OCI-M2 (cell line): ENCODE results near the gene ZIK1.

ENCODE experiments used
- DNase-seq: peaks from one replicate; lab custom pipeline; 2025; ENCODE audit not compliant: unreplicated experiment; lab: John Stamatoyannopoulos, UW

ZIK1 gene

DNA sequence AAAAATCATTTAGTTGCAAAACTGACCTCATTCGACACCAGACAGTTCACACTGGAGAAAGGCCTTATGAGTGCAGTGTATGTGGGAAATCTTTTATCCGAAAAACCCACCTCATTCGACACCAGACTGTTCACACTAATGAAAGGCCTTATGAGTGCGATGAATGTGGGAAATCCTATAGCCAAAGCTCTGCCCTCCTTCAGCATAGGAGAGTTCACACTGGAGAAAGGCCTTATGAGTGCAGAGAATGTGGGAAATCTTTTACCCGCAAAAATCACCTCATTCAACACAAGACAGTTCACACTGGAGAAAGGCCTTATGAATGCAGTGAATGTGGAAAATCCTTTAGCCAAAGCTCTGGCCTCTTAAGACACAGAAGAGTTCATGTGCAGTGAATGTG, 23.0 kb downstream of the ZIK1 start:
- DNase-seq: no peak

GRCh38 chr19:57611113-57611512, 27.2 kb downstream of the ZIK1 start:
- DNase-seq: no peak

GRCh38 chr19:57613941-57614743, 30.2 kb downstream of the ZIK1 start, which contains the start of gene ZNF134:
Gene ZNF134, plus strand, starts transcription at chr19:57614242. Its CDS starts 5,227 bp downstream, at chr19:57619469.
- DNase-seq: peak; percentile 78

GRCh38 chr19:57615346-57615745, 31.4 kb downstream of the ZIK1 start:
- DNase-seq: no peak

DNA sequence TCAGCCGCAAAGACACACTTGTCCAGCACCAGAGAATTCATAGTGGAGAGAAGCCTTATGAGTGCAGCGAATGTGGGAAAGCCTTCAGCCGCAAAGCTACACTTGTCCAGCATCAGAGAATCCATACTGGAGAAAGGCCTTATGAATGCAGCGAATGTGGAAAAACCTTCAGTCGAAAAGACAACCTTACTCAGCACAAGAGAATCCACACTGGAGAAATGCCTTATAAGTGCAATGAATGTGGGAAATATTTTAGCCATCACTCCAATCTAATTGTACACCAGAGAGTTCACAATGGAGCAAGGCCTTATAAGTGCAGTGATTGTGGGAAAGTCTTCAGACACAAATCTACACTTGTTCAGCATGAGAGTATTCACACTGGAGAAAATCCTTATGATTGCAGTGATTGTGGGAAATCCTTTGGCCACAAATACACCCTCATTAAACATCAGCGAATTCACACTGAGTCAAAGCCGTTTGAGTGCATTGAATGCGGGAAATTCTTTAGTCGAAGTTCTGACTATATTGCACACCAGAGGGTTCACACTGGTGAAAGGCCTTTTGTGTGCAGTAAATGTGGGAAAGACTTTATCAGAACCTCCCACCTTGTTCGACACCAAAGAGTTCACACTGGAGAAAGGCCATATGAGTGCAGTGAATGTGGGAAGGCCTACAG, 36.9 kb downstream of the ZIK1 start:
- DNase-seq: no peak

GRCh38 chr19:57623091-57623490, 39.1 kb downstream of the ZIK1 start:
- no peak for DNase-seq

DNA sequence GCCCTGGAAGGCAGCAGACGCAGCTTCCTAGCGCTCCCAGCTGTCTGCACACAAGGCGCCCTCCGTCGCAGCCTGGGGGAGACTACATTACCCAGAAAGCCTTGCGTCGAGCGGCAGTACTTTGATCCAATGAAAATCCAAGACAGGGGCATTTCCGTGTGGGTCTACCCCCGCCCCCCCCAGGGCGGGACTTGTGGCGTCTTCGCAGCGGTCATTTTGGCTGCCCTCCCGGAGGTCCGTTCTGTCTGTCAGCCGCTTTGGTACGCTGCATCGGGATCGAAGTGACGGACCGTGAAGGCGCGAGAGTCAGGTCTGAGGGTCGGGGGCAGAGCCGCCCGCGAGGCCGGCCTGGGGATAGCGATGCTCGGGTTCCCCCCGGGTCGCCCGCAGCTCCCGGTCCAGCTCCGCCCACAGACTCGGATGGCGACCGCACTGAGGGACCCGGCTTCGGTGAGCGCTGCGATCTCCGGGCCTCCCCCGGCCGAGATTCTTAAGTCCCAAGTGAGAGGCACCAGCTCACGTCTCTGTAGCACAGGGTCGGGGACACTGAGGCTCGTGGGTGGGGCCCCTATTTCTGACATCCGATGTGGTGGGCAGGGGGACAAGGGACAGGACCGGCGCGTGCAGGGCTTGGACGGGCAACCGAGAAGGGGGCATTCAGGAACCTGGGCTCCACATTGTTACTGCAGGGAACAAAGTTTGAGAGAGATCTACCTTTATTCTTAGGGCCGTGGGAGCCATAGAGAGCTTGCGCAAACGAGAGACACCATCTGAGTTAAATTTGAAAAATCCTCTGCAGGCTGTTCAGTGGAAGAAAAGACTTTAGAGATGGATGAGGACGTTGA, 49.3 kb downstream of the ZIK1 start, which contains the start of gene ZNF211:
TSS of gene ZNF211 (plus strand) at position 182 of the 845 bp plus-strand sequence. CDS start at position 361, 179 bp downstream.
- peak; percentile 58 for DNase-seq

GRCh38 chr19:57633832-57634131, 49.8 kb downstream of the ZIK1 start:
- DNase-seq: no peak

DNA sequence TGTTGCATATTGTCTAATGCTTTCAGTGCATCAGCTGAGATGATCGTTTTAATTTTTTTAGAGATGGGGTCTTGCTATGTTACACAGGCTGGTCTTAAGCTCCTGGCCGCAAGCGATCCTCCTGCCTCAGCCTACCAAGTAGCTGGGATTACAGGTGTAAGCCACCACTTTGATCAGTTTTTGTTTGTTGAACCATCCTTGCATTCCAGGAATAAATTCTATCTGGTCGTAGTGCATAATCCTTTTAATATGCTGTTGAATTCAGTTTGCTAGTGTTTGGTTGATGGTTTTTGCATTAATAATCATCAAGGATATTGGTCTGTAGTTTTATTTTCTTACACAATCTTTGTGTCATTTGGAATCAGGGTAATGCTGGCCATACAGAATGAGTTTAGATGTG, 53.4 kb downstream of the ZIK1 start:
- DNase-seq: no peak

DNA sequence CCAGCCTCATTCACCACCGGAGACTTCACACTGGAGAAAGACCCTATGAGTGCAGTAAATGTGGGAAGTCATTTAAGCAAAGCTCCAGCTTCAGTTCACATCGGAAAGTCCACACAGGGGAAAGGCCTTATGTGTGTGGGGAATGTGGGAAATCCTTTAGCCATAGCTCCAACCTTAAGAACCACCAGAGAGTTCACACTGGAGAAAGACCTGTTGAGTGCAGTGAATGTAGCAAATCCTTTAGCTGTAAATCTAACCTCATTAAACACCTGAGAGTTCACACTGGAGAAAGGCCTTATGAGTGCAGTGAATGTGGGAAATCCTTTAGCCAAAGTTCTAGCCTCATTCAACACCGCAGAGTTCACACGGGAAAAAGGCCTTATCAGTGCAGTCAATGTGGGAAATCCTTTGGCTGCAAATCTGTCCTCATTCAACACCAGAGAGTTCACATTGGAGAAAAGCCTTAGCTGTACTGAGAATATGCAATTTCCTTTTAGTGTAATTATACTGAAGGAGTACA, 57.8 kb downstream of the ZIK1 start:
- no peak for DNase-seq

DNA sequence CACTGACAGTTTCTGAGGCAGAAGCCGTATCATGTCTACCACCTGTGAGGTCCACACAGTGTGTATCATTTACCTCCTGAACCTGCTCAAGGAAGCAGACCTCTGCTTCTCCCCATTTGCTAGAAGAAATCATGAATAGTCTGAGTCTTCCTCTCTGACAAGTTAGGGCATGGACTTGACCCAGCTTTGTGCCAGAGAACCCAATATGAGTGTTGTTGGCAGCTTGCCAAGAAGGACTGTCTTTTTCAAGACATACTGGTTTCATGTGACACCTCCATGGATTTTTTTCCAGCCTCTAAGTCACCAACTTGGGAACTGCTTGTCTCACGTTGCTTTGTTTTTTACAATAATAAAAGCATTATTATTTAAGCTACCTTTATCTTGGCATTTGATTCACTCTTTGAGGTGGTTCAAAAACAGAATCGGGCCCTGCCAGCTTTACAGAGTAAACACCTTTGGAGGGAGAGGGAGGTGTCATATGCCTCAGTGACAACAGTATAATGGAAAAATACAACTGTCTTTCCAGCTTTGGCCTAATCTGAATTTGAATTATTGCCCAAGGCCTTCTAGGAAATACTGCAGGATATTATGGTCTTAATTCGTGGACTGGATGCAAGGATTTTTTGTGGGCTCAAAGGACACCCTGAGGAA, 58.6 kb downstream of the ZIK1 start:
- DNase-seq: no peak
